ENCODE measurements around the gene KYNU.

DNA sequence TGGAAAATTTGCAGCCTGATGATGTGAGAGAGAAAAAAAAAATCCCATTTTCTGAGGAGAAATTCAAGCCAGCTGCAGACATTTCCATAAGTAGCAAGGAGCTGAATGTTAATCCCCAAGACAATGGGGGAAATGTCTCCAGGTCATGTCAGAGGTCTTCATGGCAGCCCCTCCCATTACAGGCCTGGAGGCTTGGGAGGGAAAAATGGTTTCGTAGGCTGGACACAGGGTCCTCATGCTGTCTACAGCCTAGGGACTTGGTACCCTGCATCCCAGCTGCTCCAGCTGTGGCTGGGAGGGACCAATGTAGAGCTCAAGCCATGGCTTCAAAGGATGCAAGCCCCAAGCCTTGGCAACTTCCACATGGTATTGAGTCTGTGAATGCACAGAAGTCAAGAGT lies 198.2 kb downstream of the KYNU start:
- TF ChIP-seq, protein P1, sequence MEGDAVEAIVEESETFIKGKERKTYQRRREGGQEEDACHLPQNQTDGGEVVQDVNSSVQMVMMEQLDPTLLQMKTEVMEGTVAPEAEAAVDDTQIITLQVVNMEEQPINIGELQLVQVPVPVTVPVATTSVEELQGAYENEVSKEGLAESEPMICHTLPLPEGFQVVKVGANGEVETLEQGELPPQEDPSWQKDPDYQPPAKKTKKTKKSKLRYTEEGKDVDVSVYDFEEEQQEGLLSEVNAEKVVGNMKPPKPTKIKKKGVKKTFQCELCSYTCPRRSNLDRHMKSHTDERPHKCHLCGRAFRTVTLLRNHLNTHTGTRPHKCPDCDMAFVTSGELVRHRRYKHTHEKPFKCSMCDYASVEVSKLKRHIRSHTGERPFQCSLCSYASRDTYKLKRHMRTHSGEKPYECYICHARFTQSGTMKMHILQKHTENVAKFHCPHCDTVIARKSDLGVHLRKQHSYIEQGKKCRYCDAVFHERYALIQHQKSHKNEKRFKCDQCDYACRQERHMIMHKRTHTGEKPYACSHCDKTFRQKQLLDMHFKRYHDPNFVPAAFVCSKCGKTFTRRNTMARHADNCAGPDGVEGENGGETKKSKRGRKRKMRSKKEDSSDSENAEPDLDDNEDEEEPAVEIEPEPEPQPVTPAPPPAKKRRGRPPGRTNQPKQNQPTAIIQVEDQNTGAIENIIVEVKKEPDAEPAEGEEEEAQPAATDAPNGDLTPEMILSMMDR (conservative IDR thresholded peaks at IDR 0.05 in 1 of 2, IDR thresholded peaks at IDR 0.05 in 1 of 2; ENCODE audit: low read depth in 1 of 2, low read length in 2 of 2) = no peak
- TF ChIP-seq EZH2 (IDR thresholded peaks at IDR 0.05; ENCODE audit: low read length, missing control alignments) = no peak

Measured in fibroblast of lung (primary cell).